C1 segment of cervical spinal cord (tissue), 14 donors: ENCODE measurements around the gene CDK19.
A peak's percentile ranks its signal among the peaks of the same experiment; 100 is the strongest.
"Not testable (repeated sequence)": the region's sequence is repeated elsewhere in the genome, so short reads cannot be mapped to it uniquely, and the experiment has no call there.

Source experiments
- DNase-seq, 14 donors: peaks; one replicate each; lab custom pipeline; 2025; lab: John Stamatoyannopoulos, UW

Gene CDK19

DNA sequence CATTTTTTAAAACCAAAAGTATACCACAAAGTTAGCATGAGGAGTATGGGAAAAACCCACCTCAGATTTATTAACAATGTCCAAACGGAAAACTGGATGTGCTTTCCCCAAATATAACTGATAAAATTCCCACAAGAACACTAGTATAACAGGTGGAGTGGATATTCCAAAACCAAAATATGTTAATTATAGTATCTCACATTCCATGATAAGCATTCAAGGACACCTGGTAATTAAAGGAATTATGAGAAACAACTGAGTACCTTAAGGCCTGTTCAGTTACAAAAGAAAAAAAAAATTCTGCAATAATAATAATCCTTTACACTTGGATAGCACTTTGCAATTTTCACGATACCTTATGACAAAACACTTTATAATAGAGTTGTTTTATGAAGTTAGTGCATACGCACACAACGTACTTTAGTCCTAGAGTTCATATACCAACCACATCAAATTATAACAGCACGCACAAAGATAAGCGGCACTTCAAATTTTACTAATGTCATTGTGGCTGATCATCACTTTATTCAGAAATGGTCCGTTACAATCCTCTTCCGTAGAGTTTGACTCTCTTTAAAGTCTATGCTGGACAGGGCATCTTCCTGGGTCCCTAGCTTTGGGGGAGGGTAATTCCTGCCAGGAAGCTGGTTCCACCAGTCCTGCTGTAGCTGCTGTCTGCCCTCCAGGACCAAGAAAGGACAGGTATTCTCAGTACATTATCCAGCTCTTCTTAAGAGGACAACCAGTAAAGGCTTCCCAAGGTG lies 1.7 kb downstream of the CDK19 start:
- DNase-seq = peak in 3 of 14 donors; percentile 33 to 45 (median 42)

DNA sequence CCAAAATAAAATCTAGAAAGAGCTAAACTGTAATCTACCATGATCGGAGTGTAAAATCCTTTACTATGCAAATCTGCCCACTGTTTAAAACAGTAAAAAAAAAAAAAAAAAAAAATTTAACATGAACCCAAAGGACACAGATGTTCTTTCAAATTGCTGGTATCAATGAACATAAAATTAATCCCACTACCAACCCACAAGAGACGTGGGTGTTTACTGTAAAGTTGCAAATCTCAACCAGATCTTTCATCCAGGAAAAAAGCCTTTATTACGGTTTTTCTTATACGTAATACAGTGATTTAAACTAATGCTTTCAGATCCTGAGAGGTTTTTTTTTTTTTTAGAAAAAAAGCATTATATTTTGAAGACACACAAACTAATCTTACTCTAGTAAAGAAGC lies 2.5 kb downstream of the CDK19 start:
- no peak for DNase-seq

DNA sequence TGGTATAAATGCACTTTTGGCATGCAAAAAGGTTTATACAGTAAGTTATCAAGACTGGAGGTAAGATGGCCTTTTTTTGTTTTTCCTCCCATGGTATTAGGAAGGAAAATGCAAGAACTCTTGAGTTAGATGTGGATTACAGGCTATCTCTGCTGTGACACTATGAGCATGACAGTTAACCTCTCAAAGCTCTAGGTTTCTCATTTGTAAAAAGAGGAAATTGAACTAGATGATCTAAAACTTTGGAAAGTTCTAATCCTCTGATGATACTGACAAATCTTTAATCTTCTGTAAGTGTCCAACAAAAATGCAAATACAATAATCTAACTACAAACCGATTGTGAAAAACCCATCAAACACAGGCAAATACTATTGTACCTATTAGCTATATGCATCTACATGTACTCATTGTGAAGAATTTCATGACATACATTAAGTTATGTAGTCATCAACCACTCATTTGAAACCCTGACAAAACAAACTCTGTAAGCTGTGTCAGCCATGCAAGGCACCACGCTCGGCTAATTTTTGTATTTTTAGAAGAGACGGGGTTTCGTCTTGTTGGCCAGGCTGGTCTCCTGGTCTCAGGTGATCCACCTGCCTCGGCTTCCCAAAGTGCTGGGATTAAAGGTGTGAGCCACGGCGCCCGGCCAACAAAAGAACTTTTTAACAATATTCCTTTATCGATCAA lies 4.2 kb downstream of the CDK19 start:
- no peak for DNase-seq

DNA sequence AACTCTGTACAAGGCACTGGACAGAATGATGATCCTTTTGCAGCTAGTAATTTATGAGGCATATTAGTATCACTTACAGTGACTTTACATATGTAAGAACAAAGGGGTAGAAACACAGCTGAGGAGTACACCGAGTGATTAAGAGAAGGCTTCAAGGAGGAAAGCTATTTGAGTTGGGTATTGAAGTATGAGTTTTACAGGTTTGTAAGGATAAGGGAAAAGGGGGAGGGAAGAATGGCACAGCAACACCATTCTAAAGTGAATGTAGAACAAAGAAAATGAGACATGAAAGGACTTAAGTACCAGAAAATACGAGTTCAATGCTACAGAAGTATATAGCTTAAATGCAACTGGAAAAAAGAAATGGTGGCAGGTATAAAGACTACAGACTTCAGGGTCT lies 5.5 kb downstream of the CDK19 start:
- DNase-seq = no peak

DNA sequence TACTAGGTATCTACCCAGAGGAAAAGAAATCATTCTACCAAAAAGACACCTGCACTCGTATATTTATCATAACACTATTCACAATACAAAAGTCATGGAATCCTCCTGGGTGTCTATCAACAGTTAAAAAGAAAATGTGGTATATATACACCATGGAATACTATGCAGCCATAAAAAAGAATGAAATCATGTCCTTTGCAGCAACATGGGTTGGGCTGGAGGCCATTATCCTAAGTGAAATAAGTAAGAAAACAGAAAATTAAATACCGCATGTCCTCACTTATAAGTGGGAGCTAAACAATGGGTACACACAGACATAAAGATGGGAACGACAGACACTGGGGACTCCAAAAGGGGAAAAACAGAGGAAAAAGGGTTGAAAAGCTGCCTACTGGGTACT lies 13.1 kb downstream of the CDK19 start:
- DNase-seq = not testable (repeated sequence)

DNA sequence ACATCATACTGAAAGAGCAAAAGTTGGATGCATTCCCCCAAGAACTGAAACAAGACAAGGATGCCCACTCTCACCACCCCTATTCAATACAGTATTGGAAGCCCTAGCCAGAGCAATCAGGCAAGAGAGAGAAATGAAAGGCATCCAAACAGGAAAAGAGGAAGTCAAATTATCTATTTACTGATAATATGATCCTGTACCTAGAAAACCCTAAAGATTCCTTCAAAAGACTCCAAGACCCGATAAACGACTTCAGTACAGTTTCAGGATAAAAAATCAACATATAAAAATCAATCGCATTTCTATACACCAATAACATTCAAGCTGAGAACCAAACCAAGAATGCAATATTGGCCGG lies 14.5 kb downstream of the CDK19 start:
- no peak for DNase-seq

DNA sequence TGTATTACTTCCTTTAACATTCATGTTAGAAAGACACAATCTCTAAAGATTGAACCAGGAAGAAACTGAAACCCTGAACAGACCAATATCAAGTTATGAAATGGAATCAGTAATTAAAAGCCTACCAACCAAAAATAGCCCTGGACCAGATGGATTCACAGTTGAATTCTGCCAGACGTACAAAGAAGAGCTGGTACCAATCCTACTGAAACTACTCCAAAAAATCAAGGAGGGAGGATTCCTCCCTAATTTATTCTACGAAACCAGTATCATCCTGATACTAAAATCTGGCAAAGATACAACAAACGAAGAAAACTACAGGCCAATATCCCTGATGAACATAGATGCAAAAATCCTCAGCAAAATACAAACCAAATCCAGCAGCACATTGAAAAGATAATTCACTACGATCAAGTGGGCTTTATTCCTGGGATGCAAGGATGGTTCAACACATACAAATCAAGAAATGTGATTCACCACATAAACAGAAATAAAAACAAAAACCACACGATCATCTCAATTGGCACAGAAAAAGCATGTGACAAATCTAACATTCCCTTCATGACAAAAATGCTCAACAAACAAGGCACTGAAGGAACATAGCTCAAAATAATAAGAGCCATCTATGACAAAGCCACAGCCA lies 15.0 kb downstream of the CDK19 start:
- DNase-seq = peak in 1 of 14 donors; percentile 61

DNA sequence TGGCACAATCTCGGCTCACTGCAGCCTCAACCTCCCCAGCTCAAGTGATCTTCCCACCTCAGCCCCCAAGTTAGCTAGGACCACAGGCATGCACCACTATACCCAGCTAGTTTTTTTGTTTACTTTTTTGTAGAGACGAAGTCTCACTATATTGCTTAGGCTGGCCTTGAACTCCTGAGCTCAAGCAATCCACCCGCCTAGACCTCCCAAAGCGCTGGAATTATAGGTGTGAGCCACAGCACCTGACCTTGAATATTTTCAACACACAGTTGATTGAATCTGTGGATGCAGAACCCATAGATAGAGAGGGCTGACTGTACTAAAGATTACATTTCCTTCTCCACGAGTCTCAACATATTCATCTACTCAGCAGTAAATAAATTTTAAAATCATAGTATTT lies 15.6 kb downstream of the CDK19 start:
- DNase-seq = no peak

DNA sequence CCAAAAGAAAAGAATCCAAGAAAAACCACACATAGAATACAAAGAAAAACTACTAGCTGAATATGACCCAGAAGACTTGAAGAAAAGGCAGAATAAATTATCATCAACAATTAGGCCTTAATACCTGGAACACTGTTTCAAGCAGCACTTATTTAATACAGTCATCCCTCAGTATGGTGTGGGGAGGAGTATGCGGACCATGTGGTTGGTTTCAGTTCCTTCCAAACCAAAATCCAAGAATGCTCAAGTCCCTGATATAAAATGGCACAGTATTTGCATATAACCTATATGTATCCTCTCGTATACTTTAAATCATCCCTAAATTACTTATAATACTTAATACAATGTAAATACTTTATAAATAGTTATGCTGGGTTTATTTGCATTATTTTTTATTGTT lies 16.1 kb downstream of the CDK19 start:
- no peak for DNase-seq

DNA sequence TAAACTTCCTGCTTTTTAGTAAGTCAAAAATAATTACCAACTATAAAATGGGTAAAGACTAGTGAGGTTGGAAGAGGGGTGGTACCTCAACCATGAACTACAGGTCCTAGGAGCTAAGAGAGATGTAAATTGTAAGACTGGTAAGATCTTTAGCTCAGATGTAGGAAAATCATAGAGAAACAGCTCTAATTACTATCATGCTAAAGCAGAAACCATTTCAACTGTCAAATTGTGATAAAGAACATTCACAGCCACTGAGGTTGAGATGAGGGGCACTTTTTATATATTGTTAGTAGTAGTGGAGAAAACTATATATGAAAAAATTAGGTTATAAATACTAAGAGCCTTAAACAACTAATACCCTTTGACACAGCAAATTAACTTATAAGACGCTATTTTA lies 20.0 kb downstream of the CDK19 start:
- DNase-seq = no peak

DNA sequence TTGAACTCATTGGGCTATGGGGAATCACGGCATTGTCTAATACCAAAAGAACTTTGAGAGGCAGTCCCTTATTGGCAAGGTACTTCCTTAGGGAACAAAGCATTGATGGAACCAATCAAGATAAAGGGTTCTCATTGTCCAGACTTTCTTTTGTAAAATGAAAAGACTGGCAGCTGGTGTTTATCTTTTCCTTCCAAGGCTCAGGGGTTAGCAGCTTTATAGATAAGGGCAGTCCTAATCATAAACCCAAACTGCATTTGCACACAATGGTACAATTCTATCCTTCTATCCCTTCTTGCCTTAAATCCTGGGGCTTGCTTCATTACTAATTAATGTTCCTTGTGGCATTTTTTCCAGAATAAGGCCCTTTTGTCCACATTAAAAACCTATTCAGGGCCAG lies 28.6 kb downstream of the CDK19 start:
- no peak for DNase-seq

DNA sequence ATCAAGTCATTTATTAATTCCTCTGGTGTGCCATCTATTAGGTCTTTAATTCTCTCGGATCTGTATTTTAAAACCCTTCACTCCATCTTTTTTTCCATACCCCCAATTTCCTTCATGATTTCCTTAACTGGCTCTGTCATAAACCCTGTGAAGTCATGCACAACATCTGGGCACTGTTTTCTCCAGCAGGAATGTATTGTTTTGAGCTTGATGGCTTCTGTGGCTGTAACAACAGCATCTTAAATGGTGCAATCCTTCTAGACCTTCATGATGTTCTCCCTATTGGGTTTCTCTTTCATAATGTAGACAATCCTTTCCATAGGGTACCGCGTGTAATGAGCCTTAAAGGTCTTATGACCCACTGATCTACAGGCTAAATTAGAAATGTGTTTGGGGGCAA lies 29.0 kb downstream of the CDK19 start:
- DNase-seq = no peak

DNA sequence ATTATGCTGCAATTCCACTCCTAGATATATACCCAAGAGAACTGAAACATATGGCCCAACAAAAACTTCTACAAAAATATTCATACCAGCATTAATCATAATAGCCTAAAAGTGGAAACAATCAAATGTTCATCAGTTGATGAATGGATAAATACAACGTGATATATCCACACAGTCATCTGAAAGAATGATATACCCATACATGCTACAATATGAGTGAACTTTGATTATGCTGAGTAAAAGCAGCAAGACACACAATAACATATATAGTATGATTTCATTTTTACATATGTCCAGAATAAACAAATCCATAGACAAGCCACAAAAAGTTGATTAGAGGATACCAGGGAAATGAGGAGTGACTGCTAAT lies 30.7 kb downstream of the CDK19 start:
- no peak for DNase-seq

DNA sequence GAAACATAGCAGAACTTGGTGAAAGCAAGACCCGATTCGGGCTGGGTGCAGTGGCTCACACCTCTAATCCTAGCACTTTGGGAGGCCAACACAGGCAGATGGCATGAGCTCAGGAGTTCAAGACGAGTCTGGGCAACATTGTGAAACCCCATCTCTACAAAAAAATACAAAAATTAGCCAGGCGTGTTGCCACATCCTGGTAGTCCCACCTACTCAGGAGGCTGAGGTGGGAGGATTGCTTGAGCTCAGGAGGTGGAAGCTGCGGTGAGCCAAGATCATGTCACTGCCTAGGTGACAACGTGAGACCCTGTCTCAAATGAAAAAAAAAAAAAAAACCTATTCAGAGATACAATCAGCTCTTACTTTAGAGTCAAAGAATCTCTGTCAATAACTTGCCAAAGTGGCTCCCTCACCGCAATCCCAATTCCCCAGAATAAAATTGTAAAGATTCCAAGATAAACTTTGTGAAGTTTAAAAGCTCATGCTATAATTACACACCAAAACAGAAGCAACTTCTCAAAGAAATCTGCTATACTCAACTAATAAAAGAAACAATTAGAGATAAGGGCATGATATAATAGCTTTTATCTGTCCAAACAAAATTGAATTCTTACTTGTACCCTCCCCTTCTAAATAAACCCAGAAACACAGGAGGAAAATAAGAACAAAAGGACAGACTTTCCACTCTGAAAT lies 33.6 kb downstream of the CDK19 start:
- no peak for DNase-seq

DNA sequence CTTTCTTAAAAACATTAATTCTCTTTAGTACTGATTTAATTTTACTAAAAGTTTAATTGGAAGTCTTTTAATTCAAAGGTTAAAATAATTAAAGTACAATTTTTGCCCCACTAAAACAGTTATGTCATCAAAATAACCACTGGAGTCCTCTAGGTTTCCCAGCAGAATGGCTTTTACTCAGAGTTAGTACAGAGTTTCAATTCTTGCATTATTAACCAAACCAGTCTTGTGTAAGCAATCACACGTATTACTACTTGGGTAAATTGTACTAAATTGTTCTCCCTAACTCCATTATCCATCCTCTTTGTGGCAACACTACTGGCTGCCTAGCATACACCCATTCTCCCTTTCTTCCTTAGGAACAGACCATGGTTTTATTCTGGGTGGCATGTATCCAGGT lies 36.9 kb downstream of the CDK19 start:
- no peak for DNase-seq

DNA sequence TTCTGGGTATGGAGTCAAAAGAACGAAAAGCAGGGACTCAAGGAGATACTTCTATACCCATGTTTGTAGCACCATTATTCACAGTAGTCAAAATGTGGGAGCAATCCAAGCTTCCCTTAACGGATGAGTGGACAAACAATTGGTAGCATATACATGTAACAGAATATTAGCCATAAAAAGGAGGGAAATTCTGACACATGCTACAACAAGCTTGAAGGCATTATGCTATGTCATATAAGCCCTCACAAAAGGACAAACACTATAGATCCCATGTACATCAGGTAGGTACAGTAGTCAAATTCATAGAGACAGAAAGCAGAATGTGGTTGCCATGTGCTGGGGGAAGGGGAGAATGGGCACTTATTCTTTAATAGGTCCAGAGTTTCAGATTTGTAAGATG lies 37.6 kb downstream of the CDK19 start:
- no peak for DNase-seq

DNA sequence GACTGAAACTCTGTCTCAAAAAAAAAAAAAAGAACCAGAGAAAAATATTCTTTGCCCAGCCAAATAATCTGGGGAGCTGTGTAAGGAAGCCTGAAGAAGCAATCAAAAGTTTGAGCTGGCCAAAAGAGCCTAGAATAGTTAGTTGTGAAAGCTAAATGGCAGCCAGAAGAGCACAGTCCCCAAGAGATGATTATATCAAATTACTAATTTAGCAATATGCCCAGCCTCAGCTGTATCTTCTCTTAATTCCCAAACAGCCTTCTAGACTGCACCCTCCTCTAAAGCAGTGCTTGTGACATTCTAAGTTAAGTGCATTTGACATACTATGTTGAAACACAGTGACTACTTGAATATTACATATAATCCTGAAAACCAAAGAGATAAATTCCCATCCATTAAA lies 38.9 kb downstream of the CDK19 start:
- DNase-seq = no peak

DNA sequence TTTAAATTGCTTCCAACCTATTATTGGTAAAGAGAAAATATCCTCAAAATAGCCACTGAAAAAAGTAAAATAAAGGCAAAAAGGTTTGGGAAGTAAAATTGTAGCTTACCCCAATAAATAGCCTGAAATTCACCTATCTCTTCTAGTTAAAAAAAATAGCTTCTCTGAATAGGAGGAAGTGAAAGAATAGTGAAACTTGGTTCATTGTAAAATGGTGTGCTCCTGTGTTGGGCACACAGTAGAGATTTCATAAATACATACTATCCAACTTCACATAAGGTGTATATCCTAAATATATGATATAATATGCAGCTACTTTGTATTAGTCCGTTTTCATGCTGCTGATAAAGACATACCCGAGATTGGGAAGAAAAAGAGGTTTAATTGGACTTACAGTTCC lies 45.3 kb downstream of the CDK19 start:
- no peak for DNase-seq

DNA sequence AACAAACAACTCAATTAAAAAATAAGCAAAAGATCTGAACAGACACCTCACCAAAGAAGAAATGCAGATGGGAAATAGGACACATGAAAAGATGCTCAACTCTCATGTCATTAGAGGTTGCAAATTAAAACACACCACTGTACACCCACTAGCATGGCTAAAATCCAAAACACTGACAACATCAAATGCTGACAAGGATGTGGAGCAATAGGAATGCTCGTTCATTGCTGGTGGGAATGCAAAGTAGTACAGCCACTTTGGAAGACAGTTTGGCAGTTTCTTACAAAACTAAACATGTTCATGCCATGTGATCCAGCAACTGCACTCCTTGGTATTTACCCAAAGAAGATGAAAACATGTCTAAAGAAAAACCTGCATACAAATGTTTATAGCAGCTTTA lies 47.2 kb downstream of the CDK19 start:
- DNase-seq = no peak

DNA sequence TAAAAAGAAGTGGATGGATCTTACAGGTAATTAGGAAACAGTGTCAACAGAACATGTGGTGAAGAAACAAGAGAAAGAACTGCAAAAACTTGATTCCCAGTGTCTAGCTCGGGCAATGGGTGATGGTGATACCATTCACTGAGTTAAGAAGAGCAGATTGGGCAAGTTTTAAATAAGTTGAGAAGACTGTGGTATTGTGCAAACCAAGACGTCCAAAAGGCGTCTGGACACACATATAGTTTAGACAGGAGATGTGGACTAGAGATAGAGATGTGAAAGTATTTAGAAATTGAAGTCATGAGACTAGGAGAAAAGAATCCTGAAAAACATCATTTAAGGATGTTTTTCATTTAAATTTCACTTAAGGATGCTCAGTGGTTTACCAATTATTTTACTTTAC lies 53.9 kb downstream of the CDK19 start:
- no peak for DNase-seq

DNA sequence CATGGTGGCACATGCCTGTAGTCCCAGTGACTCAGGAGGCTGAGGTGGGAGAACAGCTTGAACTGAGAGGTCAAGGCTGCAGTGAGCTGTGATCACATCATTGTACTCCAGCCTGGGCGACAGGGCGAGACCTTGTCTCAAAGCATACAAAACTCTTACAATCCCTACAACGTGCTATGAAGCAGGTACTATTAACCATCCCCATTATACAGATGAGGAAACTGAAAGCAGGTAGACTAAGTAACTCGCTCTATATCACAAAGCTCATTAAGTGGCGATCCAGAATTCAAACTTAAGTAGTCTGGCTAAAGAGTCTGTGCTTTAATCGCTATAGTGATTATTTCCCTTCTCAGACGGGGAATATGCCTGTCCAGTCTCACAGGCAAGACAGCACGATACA lies 54.7 kb downstream of the CDK19 start:
- no peak for DNase-seq

DNA sequence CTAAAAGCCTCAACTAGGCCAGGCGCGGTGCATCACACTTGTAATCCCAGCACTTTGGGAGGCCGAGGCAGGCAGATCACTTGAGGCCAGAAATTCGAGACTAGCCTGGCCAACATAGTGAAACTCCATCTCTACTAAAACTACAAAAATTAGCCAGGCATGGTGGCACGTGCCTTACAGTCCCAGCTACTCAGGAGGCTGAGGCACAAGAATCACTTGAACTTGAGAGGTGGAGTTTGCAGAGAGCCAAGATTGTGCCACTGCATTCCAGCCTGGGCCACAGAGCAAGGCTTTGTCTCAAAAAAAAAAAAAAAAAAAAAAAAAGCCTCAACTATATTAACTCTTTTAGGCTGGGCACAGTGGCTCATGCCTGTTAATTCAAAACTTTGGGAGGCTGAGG lies 55.2 kb downstream of the CDK19 start:
- not testable (repeated sequence) for DNase-seq

DNA sequence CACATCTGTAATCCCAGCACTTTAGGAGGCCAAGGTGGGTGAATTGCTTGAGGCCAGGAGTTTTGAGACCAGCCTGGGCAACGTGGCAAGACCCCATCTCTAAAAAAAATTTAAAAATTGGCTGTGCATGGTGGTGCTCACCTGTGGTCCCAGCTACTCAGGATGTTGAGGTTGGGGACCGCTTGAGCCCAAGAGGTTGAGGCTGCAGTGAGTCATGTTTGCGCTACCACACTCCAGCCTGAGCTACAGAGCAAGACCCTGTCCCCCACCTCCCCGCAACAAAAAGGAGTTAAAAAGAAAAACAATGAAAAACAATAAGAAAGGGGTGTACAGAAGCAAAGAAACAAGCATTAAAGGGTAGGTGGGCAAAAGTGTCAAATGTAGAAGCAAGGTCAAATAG lies 57.3 kb downstream of the CDK19 start:
- no peak for DNase-seq
